ENCODE measurements around the gene CD40.
A peak's percentile ranks its signal among the peaks of the same experiment; 100 is the strongest.

CD40 gene

DNA sequence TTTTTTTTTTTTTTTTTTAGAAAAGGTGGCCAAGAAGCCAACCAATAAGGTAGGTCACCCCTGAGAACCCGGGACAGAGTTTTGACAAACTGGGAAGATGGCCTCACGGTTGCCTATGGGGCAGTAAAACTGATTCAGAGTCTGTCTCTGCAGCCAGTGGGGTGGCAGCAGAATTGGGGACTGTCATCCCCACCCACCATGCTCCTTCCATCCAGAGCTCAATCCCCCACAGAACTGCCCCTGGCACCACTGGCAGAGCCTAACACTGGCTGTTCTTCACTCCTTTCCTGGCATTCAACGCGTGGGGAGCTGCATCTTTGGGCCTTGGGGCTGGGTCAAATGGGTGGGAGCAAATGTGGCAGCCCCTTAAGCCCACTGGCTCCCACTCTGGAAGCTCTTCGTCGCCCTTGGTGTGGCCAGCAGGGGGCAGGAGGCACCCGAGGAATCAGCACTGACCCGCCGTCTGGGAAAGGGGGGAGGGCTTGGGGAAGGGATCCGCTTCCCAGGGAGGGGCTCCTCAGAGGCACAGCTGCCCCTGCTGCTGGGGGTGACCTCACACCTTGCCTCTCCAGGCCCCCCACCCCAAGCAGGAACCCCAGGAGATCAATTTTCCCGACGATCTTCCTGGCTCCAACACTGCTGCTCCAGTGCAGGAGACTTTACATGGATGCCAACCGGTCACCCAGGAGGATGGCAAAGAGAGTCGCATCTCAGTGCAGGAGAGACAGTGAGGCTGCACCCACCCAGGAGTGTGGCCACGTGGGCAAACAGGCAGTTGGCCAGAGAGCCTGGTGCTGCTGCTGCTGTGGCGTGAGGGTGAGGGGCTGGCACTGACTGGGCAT is 10.4 kb downstream of the CD40 start:
- TF ChIP-seq, protein P1, sequence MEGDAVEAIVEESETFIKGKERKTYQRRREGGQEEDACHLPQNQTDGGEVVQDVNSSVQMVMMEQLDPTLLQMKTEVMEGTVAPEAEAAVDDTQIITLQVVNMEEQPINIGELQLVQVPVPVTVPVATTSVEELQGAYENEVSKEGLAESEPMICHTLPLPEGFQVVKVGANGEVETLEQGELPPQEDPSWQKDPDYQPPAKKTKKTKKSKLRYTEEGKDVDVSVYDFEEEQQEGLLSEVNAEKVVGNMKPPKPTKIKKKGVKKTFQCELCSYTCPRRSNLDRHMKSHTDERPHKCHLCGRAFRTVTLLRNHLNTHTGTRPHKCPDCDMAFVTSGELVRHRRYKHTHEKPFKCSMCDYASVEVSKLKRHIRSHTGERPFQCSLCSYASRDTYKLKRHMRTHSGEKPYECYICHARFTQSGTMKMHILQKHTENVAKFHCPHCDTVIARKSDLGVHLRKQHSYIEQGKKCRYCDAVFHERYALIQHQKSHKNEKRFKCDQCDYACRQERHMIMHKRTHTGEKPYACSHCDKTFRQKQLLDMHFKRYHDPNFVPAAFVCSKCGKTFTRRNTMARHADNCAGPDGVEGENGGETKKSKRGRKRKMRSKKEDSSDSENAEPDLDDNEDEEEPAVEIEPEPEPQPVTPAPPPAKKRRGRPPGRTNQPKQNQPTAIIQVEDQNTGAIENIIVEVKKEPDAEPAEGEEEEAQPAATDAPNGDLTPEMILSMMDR (IDR thresholded peaks at IDR 0.05; ENCODE audit: insufficient read depth, low read depth, low read length, missing control alignments) = peak; percentile 56
- H3K4me3 ChIP-seq (ENCODE audit: low read length) = no peak overlapping the region
- no peak for DNase-seq (ENCODE audit: low read depth)

DNA sequence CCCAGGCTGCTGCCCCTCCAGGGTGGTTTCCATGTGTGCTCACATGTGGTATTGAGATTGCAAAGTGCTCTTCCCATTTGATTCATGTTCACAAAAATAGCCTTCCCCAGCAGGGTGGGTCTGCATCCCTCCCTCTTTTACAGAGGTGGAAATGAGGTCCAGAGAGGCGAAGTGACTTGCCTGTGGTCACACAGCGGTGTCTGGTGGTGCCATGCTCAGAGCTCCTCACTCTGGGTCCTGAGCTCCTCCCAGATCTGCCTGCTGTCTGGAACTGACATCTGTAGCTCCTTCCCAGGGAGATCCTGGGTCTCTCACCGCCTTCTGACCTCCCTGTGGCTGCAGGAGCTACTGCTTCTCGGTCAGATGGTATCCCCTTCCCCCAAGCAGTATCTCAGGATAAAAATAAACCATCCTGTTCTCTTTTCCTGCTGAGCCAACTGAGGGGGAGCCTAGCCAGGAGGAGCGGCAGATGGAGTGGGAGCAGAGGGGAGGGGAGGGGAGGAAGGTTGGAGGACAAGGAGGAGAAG is 11.9 kb downstream of the CD40 start:
- TF ChIP-seq, protein P1 (IDR thresholded peaks at IDR 0.05; ENCODE audit: insufficient read depth, low read depth, low read length, missing control alignments) = no peak
- no peak overlapping the region for H3K4me3 ChIP-seq (ENCODE audit: low read length)
- DNase-seq (ENCODE audit: low read depth) = no peak

DNA sequence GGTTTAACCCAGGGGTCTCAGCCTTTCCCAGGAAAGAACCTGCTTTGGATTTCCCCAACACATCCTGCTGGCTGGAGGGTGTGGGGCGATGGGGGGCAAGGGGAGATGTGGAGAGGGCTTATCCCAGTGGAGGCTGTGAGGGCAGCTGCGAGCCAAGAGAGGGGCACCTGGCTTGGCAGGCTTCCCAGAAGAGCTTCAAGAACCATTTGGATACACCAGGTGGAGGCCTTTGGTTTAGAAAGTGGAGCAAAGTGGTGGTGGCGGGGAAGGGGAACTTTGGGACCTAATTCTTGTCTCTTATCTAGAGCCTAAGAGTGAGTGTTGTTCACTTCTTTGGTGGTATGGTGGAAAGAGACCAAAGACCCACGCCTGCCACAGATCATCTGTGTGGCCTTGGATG is 12.4 kb downstream of the CD40 start:
- DNase-seq (ENCODE audit: low read depth) = no peak
- no peak overlapping the region for H3K4me3 ChIP-seq (ENCODE audit: low read length)
- TF ChIP-seq, protein P1 (IDR thresholded peaks at IDR 0.05; ENCODE audit: insufficient read depth, low read depth, low read length, missing control alignments) = no peak

DNA sequence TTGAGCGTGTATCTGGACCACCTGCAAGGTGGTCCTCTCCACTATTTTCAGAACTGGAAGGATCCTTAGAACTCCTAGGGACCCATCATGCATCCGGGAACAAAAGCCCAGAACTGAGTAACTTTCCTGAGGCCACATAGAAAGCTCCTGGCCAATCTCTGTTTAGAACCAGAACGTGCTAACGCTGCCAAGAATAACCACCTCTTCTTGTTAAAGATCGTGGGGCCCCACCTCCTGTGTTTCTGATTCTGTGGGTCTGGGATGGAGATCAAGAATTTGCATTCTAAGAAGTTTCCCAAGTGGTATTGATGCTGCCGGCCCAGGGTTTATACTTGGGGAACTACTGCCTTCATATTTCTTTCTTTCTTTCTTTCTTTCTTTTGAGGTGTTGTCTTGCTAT is 13.3 kb downstream of the CD40 start:
- no peak for DNase-seq (ENCODE audit: low read depth)
- no peak overlapping the region for H3K4me3 ChIP-seq (ENCODE audit: low read length)
- TF ChIP-seq, protein P1 (IDR thresholded peaks at IDR 0.05; ENCODE audit: insufficient read depth, low read depth, low read length, missing control alignments) = no peak

DNA sequence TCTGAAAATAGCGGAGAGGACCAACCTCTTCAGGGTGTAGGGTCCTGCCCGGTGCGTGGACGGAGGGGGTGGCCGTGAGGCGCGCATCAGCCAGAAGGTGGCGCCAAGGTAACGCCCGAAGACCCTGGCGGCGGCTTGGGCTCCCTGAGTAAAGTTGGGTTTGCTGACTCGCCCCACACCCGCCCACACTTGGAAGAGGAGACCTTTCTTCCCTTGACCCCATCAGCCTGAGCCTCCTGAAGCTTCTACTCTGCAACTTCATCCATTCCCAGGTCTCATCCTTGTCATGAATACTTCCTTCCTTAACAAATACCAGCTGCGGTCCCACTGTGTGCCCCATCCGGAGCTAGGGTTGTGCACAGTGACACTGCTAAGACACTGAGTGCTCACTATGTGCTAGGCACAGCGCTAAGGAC is 14.6 kb downstream of the CD40 start:
- TF ChIP-seq, protein P1 (IDR thresholded peaks at IDR 0.05; ENCODE audit: insufficient read depth, low read depth, low read length, missing control alignments) = peak; percentile 83
- DNase-seq (ENCODE audit: low read depth) = peak; percentile 70
- no peak overlapping the region for H3K4me3 ChIP-seq (ENCODE audit: low read length)

DNA sequence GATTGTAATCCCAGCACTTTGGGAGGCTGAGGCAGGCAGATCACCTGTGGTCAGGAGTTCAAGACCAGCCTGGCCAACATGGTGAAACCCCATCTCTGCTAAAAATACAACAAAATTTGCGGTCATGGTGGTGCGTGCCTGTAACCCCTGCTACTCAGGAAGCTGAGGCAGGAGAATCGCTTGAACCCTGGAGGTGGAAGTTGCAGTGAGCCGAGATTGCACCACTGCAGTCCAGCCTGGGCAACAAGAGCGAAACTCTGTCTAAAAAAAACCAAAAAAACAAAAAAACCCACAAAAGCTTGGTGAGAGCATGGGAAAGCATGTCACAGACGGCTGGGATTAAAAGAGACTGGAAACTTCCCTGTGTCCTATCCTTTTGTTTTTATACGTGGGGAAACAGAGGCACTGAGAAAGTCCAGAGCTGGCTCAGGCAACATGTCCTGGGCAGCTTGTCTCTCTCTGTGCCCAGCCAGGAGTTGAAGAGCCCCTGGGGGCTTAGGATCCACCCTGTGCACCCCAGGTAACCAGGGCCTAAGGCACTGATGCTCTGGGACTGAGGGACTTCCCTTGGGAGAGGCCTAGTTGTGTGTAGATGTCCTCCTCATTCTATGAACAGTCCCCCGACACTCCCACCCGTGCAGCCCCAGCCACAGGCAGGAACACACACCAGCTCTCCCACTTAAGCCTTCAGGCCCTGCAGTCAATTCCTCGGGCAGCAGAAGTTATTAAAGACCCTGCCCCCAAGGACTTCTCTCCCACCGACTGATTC is 16.0 kb downstream of the CD40 start:
- TF ChIP-seq, protein P1 (IDR thresholded peaks at IDR 0.05; ENCODE audit: insufficient read depth, low read depth, low read length, missing control alignments) = no peak
- no peak overlapping the region for H3K4me3 ChIP-seq (ENCODE audit: low read length)
- DNase-seq (ENCODE audit: low read depth) = no peak

Measured in epithelial cell of esophagus (primary cell).